GM12878 (cell line): ENCODE data around the gene KRT79. TPM values are rescaled to one million over a fixed set of nuclear protein-coding genes. Genes with fewer than 3 reads are reported as not detected.

Source experiments
- ATAC-seq: fragments of 200-7000 bp; cut with Tn5 transposase; 3 replicates; pipeline ENCODE4 v1.9.1; 2020; ENCODE audit warnings: mild to moderate bottlenecking, moderate library complexity
- BruUV-seq: library from RNA; stranded (reverse); fragments of 400-500 nt; replicated peaks from 2 replicates; lab custom pipeline; 2021; lab: Mats Ljungman, UMichigan
- CTCF ChIA-PET: fragments of 300-600 bp; sonication (Branson Sonifier 250); formaldehyde crosslinking; extraction: SDS; loops from one replicate; lab custom pipeline; 2021; ENCODE audit warnings: inconsistent platforms; lab: Yijun Ruan, JAX
- POLR2A ChIA-PET: fragments of 350-600 bp; formaldehyde crosslinking; extraction: SDS; loops from one replicate; lab custom pipeline; 2021; ENCODE audit warnings: inconsistent platforms; lab: Charles Lee
- RAD21 ChIA-PET: fragments of 300-600 bp; sonication (Branson Sonifier 250); formaldehyde crosslinking; loops from one replicate; lab custom pipeline; 2023; ENCODE audit warnings: antibody characterized with exemption; ENCODE audit not compliant: unreplicated experiment; lab: Charles Lee
- SMC1A ChIA-PET: fragments of 300-600 bp; sonication (Branson Sonifier 250); formaldehyde crosslinking; loops from one replicate; lab custom pipeline; 2023; ENCODE audit not compliant: unreplicated experiment, uncharacterized antibody; lab: Charles Lee
- DNase-seq: peaks from one replicate; pipeline ENCODE4 v3.0.0-alpha.2; 2011; ENCODE audit warnings: low read depth, low spot score
- FAIRE-seq: peaks from 3 replicates; lab custom pipeline; 2011; peaks lifted over from hg19 to GRCh38; lab: Jason Lieb, UNC
- H2AFZ ChIP-seq: 2 replicates; pipeline ENCODE4 v1.6.0; 2011; ENCODE audit warnings: low read depth, low read length, control low read depth; ENCODE audit not compliant: control insufficient read depth
- H3K27ac ChIP-seq: 2 replicates; pipeline ENCODE4 v1.5.1; 2011; ENCODE audit warnings: control low read depth; ENCODE audit not compliant: control insufficient read depth, insufficient read depth
- H3K27me3 ChIP-seq, 2 experiments: replicated peaks in 1 of 2; 2 replicates each; pipeline versions ENCODE4 v1.6.0 to v1.6.1; 2011; ENCODE audit warnings: low read length in 1 of 2; ENCODE audit not compliant: control insufficient read depth in 2 of 2, insufficient read depth in 2 of 2
- H3K36me3 ChIP-seq, 2 experiments: 2 replicates each; pipeline ENCODE4 v1.5.1; 2011; ENCODE audit warnings: low read length in 1 of 2; ENCODE audit not compliant: control insufficient read depth in 2 of 2, insufficient read depth in 2 of 2
- H3K4me1 ChIP-seq: 2 replicates; pipeline ENCODE4 v1.6.1; 2011; ENCODE audit warnings: mild to moderate bottlenecking, low read length, moderate library complexity, mixed read lengths; ENCODE audit not compliant: control insufficient read depth, insufficient read depth
- H3K4me2 ChIP-seq: 2 replicates; pipeline ENCODE4 v1.6.0; 2011; ENCODE audit warnings: control low read depth; ENCODE audit not compliant: control insufficient read depth, insufficient read depth
- H3K4me3 ChIP-seq: fragments of 200-600 bp; sonication (generic); 2 replicates; pipeline ENCODE4 v1.5.1; 2016
- H3K79me2 ChIP-seq: 2 replicates; pipeline ENCODE4 v1.6.0; 2011; ENCODE audit warnings: low read length; ENCODE audit not compliant: control insufficient read depth, insufficient read depth
- H3K9ac ChIP-seq: 2 replicates; pipeline ENCODE4 v1.8.0; 2011; ENCODE audit warnings: low read length, control low read depth, mixed read lengths; ENCODE audit not compliant: control insufficient read depth, insufficient read depth
- H3K9me3 ChIP-seq: replicated peaks from 3 replicates; pipeline ENCODE4 v1.5.1; 2011; ENCODE audit warnings: mild to moderate bottlenecking, low read length; ENCODE audit not compliant: control insufficient read depth, insufficient read depth
- H4K20me1 ChIP-seq: 2 replicates; pipeline ENCODE4 v1.6.0; 2011; ENCODE audit not compliant: control insufficient read depth, insufficient read depth
- ATF7 ChIP-seq: fragments of 450-650 bp; IDR thresholded peaks from 2 replicates; pipeline ENCODE4 v1.6.1; 2016; ENCODE audit warnings: low read depth, mild to moderate bottlenecking
- FOS ChIP-seq: IDR thresholded peaks from 3 replicates; pipeline ENCODE4 v1.6.1; 2011; ENCODE audit warnings: borderline replicate concordance; ENCODE audit not compliant: insufficient read length; ENCODE audit errors: extremely low read depth
- KDM1A ChIP-seq: fragments of 200-600 bp; sonication (generic); IDR thresholded peaks from 2 replicates; pipeline ENCODE4 v1.6.1; 2016; ENCODE audit warnings: borderline replicate concordance
- KLF5 ChIP-seq: fragments of 450-650 bp; IDR thresholded peaks from 2 replicates; pipeline ENCODE4 v1.6.1; 2014; ENCODE audit warnings: mild to moderate bottlenecking; ENCODE audit not compliant: partially characterized antibody
- MYC ChIP-seq: IDR thresholded peaks from 2 replicates; pipeline ENCODE4 v1.6.1; 2011; ENCODE audit warnings: mild to moderate bottlenecking, low read length, moderate library complexity, inconsistent platforms; ENCODE audit not compliant: insufficient read depth, insufficient replicate concordance, insufficient read length, severe bottlenecking
- RUNX3 ChIP-seq: IDR thresholded peaks from 2 replicates; pipeline ENCODE4 v1.6.1; 2012; ENCODE audit warnings: low read length, inconsistent platforms
- TCF12 ChIP-seq: IDR thresholded peaks from 2 replicates; pipeline ENCODE4 v1.6.1; 2011; ENCODE audit warnings: low read depth, mild to moderate bottlenecking, low read length
- ZBED1 ChIP-seq: IDR thresholded peaks from 2 replicates; pipeline ENCODE4 v1.6.1; 2016; ENCODE audit warnings: borderline replicate concordance
- WGBS: methylation state at CpG from one replicate; pipeline ENCODE4 v1.1.6; 2016; ENCODE audit warnings: low lambda C conversion rate; ENCODE audit not compliant: insufficient replicate concordance, insufficient coverage; ENCODE audit errors: missing lambda C conversion rate; 5-methylcytosine and 5-hydroxymethylcytosine counted together
- in situ Hi-C: fragments of 300-500 bp; cut with MboI; formaldehyde crosslinking; loops from 9 replicates; pipeline ENCODE4 v1.14.3; 2018; ENCODE audit warnings: mixed read lengths
- intact Hi-C: fragments of 100-400 bp; cut with micrococcal nuclease; formaldehyde crosslinking; loops from one replicate; pipeline ENCODE4 v1.14.2; 2022; ENCODE audit not compliant: unreplicated experiment
- polyA plus RNA-seq, 11 experiments: library from polyadenylated mRNA; depleted of rRNA in 4 of 11; unstranded in 6 of 11; stranded (reverse) in 5 of 11; fragments of >200 nt; fragmentation: Nextera tagmentation in 4 of 11; fragmentation: Illumina TruSeq in 1 of 11; extraction: Ambion mirVana in 4 of 11; extraction: Trizol in 1 of 11; gene quantifications; 1 replicate in 1 of 11; 2 replicates in 10 of 11; pipeline versions ENCODE4 v1.2.1 to v1.2.3, GENCODE V29; 2011 to 2016; ENCODE audit warnings: inconsistent platforms in 2 of 11, missing spikeins in 2 of 11, low read depth in 1 of 11
- total RNA-seq, 4 experiments: library from RNA; depleted of rRNA in 3 of 4; stranded (reverse); fragments of >200 nt in 3 of 4; fragmentation: Illumina TruSeq in 1 of 4; extraction: Trizol in 1 of 4; gene quantifications; 2 replicates each; pipeline versions ENCODE4 v1.2.1 to v1.2.3, GENCODE V29; 2013 to 2021
- TF ChIP-seq, protein P1 (sequence below): fragments of 450-650 bp; IDR thresholded peaks from 2 replicates; pipeline ENCODE4 v1.6.1; 2014; ENCODE audit warnings: mild to moderate bottlenecking
- TF ChIP-seq, protein P2 (sequence below): fragments of 150-350 bp; IDR thresholded peaks from 2 replicates; pipeline ENCODE4 v1.6.1; 2014; ENCODE audit warnings: mild to moderate bottlenecking, low read depth, low read length
- TF ChIP-seq, protein P3 (sequence below): fragments of 450-650 bp; IDR thresholded peaks from 2 replicates; pipeline ENCODE4 v1.6.1; 2018; ENCODE audit warnings: mild to moderate bottlenecking, low read depth, moderate library complexity; ENCODE audit not compliant: partially characterized antibody
- TF ChIP-seq, protein P4 (sequence below): fragments of 450-650 bp; formaldehyde crosslinking; IDR thresholded peaks from 2 replicates; pipeline ENCODE4 v1.4.0; 2020; ENCODE audit warnings: mild to moderate bottlenecking, moderate library complexity
- TF ChIP-seq, protein P5 (sequence below): IDR thresholded peaks from 2 replicates; pipeline ENCODE4 v1.6.1; 2011; ENCODE audit warnings: low read depth, low read length, improper control_type of control experiment, borderline replicate concordance

KRT79 gene
- total and polyA plus RNA-seq, 10 of the 15 experiments (the other 5 are each of a cell fraction or from before 2014, with no cell fraction given), result 0.03 to 0.09 (median 0.07) TPM; not detected in 7

DNA sequence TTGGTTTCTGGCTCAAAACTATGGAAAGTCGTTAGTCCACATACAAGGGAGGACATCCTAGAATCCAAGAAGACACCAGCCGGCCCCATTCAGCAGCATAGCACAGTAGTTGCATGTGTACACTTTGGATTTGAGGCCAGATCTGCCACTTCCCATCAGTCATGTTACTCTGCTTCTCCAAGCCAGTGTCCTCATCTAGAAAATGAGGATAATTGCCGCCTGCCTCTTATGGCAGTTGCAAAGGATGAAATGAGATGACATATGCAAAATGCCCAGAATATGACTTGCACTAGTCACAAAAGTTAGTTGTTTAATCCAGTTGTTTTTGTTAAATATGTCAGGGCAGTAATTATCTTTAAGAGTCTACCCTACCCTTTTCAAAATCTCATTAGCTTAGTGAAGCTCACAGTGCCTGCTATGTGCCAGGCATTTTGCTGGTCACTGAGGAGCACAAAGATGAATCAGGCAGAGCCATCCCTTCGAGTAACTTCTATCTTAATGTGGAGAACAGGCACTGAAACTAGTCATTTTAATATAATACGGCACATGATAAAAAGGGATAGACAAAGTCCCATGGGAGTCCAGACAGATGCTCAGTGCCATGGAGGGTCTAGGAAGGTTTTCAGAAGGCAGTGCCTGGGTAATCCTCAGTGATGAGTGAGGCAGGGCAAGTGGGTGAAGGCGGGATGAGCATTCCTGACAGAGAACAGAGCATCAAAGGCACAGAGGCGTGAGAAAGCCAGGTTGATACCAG, 50.4 kb downstream of the KRT79 start:
- Histone ChIP-seq H3K27me3 (peaks cover 1 to 7% of the 10 kb centered on the region in 2 experiments; a peak in 2 of 4 replicates), H3K4me1 (no peaks in the 10 kb centered on the region), H3K4me2 (no peak overlapping the region), H4K20me1 (no peaks in the 10 kb centered on the region), H3K9ac (no peak overlapping the region), H3K79me2 (no peaks in the 10 kb centered on the region), H3K36me3 (no peaks in the 10 kb centered on the region), H3K27ac (no peak overlapping the region), H2AFZ (no peak overlapping the region), H3K9me3 (no peaks in the 10 kb centered on the region), H3K4me3 (no peak overlapping the region)
- intact Hi-C loops, result no loop called here
- FAIRE-seq (no peak), ATAC-seq (no peak), DNase-seq (no peak)
- in situ Hi-C loops, result no loop called here
- RAD21 ChIA-PET, result no interaction called here
- SMC1A ChIA-PET, result no interaction called here
- 18% methylated on average over 7 of the region's 7 CpGs for WGBS
- POLR2A ChIA-PET, result no interaction called here
- no TSS peak for BruUV-seq
- CTCF ChIA-PET, result no interaction called here
- TF ChIP-seq KLF5 (no peak), ATF7 (no peak), ZBED1 (no peak), RUNX3 (no peak), TCF12 (no peak), MYC (no peak), FOS (no peak), KDM1A (no peak)
- TF ChIP-seq, protein P1, sequence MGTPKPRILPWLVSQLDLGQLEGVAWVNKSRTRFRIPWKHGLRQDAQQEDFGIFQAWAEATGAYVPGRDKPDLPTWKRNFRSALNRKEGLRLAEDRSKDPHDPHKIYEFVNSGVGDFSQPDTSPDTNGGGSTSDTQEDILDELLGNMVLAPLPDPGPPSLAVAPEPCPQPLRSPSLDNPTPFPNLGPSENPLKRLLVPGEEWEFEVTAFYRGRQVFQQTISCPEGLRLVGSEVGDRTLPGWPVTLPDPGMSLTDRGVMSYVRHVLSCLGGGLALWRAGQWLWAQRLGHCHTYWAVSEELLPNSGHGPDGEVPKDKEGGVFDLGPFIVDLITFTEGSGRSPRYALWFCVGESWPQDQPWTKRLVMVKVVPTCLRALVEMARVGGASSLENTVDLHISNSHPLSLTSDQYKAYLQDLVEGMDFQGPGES, result no peak
- TF ChIP-seq, protein P2, sequence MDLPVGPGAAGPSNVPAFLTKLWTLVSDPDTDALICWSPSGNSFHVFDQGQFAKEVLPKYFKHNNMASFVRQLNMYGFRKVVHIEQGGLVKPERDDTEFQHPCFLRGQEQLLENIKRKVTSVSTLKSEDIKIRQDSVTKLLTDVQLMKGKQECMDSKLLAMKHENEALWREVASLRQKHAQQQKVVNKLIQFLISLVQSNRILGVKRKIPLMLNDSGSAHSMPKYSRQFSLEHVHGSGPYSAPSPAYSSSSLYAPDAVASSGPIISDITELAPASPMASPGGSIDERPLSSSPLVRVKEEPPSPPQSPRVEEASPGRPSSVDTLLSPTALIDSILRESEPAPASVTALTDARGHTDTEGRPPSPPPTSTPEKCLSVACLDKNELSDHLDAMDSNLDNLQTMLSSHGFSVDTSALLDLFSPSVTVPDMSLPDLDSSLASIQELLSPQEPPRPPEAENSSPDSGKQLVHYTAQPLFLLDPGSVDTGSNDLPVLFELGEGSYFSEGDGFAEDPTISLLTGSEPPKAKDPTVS, result no peak
- TF ChIP-seq, protein P3, sequence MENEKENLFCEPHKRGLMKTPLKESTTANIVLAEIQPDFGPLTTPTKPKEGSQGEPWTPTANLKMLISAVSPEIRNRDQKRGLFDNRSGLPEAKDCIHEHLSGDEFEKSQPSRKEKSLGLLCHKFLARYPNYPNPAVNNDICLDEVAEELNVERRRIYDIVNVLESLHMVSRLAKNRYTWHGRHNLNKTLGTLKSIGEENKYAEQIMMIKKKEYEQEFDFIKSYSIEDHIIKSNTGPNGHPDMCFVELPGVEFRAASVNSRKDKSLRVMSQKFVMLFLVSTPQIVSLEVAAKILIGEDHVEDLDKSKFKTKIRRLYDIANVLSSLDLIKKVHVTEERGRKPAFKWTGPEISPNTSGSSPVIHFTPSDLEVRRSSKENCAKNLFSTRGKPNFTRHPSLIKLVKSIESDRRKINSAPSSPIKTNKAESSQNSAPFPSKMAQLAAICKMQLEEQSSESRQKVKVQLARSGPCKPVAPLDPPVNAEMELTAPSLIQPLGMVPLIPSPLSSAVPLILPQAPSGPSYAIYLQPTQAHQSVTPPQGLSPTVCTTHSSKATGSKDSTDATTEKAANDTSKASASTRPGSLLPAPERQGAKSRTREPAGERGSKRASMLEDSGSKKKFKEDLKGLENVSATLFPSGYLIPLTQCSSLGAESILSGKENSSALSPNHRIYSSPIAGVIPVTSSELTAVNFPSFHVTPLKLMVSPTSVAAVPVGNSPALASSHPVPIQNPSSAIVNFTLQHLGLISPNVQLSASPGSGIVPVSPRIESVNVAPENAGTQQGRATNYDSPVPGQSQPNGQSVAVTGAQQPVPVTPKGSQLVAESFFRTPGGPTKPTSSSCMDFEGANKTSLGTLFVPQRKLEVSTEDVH, result no peak
- TF ChIP-seq, protein P4, sequence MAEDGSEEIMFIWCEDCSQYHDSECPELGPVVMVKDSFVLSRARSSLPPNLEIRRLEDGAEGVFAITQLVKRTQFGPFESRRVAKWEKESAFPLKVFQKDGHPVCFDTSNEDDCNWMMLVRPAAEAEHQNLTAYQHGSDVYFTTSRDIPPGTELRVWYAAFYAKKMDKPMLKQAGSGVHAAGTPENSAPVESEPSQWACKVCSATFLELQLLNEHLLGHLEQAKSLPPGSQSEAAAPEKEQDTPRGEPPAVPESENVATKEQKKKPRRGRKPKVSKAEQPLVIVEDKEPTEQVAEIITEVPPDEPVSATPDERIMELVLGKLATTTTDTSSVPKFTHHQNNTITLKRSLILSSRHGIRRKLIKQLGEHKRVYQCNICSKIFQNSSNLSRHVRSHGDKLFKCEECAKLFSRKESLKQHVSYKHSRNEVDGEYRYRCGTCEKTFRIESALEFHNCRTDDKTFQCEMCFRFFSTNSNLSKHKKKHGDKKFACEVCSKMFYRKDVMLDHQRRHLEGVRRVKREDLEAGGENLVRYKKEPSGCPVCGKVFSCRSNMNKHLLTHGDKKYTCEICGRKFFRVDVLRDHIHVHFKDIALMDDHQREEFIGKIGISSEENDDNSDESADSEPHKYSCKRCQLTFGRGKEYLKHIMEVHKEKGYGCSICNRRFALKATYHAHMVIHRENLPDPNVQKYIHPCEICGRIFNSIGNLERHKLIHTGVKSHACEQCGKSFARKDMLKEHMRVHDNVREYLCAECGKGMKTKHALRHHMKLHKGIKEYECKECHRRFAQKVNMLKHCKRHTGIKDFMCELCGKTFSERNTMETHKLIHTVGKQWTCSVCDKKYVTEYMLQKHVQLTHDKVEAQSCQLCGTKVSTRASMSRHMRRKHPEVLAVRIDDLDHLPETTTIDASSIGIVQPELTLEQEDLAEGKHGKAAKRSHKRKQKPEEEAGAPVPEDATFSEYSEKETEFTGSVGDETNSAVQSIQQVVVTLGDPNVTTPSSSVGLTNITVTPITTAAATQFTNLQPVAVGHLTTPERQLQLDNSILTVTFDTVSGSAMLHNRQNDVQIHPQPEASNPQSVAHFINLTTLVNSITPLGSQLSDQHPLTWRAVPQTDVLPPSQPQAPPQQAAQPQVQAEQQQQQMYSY (CRISPR knock-in tag), result no peak
- TF ChIP-seq, protein P5, sequence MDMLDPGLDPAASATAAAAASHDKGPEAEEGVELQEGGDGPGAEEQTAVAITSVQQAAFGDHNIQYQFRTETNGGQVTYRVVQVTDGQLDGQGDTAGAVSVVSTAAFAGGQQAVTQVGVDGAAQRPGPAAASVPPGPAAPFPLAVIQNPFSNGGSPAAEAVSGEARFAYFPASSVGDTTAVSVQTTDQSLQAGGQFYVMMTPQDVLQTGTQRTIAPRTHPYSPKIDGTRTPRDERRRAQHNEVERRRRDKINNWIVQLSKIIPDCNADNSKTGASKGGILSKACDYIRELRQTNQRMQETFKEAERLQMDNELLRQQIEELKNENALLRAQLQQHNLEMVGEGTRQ, result no peak
